Melanocyte of skin (primary cell): ENCODE measurements around the gene SEMA4F. TPM values are rescaled to one million over a fixed set of nuclear protein-coding genes. Genes with fewer than 3 reads are reported as not detected.

Experiments
- total RNA-seq, 2 donors: library from RNA; depleted of rRNA; stranded (reverse); fragments of >200 nt; gene quantifications; 2 replicates each; pipeline ENCODE4 v1.2.3, GENCODE V29; 2012

Gene SEMA4F, protein sequence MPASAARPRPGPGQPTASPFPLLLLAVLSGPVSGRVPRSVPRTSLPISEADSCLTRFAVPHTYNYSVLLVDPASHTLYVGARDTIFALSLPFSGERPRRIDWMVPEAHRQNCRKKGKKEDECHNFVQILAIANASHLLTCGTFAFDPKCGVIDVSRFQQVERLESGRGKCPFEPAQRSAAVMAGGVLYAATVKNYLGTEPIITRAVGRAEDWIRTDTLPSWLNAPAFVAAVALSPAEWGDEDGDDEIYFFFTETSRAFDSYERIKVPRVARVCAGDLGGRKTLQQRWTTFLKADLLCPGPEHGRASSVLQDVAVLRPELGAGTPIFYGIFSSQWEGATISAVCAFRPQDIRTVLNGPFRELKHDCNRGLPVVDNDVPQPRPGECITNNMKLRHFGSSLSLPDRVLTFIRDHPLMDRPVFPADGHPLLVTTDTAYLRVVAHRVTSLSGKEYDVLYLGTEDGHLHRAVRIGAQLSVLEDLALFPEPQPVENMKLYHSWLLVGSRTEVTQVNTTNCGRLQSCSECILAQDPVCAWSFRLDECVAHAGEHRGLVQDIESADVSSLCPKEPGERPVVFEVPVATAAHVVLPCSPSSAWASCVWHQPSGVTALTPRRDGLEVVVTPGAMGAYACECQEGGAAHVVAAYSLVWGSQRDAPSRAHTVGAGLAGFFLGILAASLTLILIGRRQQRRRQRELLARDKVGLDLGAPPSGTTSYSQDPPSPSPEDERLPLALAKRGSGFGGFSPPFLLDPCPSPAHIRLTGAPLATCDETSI
- total RNA-seq, result 1 to 10 TPM; 4.0 to 5.9 TPM

GRCh38 chr2:74653985-74654882, at the start of gene SEMA4F:
TSS of gene SEMA4F (plus strand) at chr2:74654247. CDS start at chr2:74654377, 130 bp downstream.

GRCh38 chr2:74648009-74648443, 6.0 kb upstream of the SEMA4F start, which contains the start of gene M1AP:
TSS of gene M1AP (minus strand) at chr2:74648330. CDS start at chr2:74640275, 8,055 bp downstream.

Other genes with a start within 250 kb of the SEMA4F start
- 1 to 10 TPM in 1 of 2 donors, under 1 TPM in 1; 1.00 to 1.7 TPM for gene C2orf81, start 232.6 kb upstream of the SEMA4F start, total RNA-seq
- 10 to 100 TPM; 33.0 to 40.0 TPM for gene WDR54, start 232.5 kb upstream of the SEMA4F start, total RNA-seq
- gene RTKN, start 212.3 kb upstream of the SEMA4F start, total RNA-seq, result 10 to 100 TPM; 40.3 to 41.6 TPM
- gene INO80B, start 199.2 kb upstream of the SEMA4F start, total RNA-seq, result 1 to 10 TPM; 6.5 to 8.3 TPM
- 10 to 100 TPM; 23.6 to 31.3 TPM for gene WBP1, start 195.8 kb upstream of the SEMA4F start, total RNA-seq
- gene MOGS, start 188.9 kb upstream of the SEMA4F start, total RNA-seq, result 10 to 100 TPM; 39.9 to 42.6 TPM
- 10 to 100 TPM; 22.0 to 22.7 TPM for gene MRPL53, start 181.6 kb upstream of the SEMA4F start, total RNA-seq
- 10 to 100 TPM; 22.6 to 24.1 TPM for gene CCDC142, start 171.2 kb upstream of the SEMA4F start, total RNA-seq
- 10 to 100 TPM; 14.1 to 16.7 TPM for gene TTC31, start 171.2 kb upstream of the SEMA4F start, total RNA-seq
- gene LBX2, start 154.6 kb upstream of the SEMA4F start, total RNA-seq, result 1 to 10 TPM; 2.0 to 4.1 TPM
- gene PCGF1, start 146.6 kb upstream of the SEMA4F start, total RNA-seq, result 10 to 100 TPM; 16.9 to 23.6 TPM
- gene TLX2, start 139.8 kb upstream of the SEMA4F start, total RNA-seq, result not detected
- gene DQX1, start 128.0 kb upstream of the SEMA4F start, total RNA-seq, result under 1 TPM in 1 of 2 donors, not detected in 1; 0.33 TPM
- gene AUP1, start 124.5 kb upstream of the SEMA4F start, total RNA-seq, result 100 to 1,000 TPM; 156 to 195 TPM
- gene HTRA2, start 124.3 kb upstream of the SEMA4F start, total RNA-seq, result 10 to 100 TPM; 33.7 to 39.0 TPM
- gene LOXL3, start 100.3 kb upstream of the SEMA4F start, total RNA-seq, result 1 to 10 TPM; 5.2 to 6.3 TPM
- gene DOK1, start 99.5 kb upstream of the SEMA4F start, total RNA-seq, result 1 to 10 TPM; 2.8 to 3.3 TPM
- not detected for gene M1AP, start 5.9 kb upstream of the SEMA4F start, total RNA-seq
- 10 to 100 TPM; 16.9 to 48.0 TPM for gene HK2, start 179.9 kb downstream of the SEMA4F start, total RNA-seq